Nephron progenitor cell (in vitro differentiated cells): ENCODE measurements around the gene MEIS1.

Source experiments
- DNase-seq: peaks from one replicate; pipeline ENCODE4 v3.0.0; 2021
- H3K27ac Mint-ChIP-seq: 2 replicates; pipeline ENCODE4 v1.8.0; 2021; ENCODE audit warnings: mild to moderate bottlenecking, moderate library complexity, mixed read lengths
- H3K27me3 Mint-ChIP-seq: 2 replicates; pipeline ENCODE4 v1.8.0; 2021; ENCODE audit warnings: mild to moderate bottlenecking, low read depth, mixed read lengths; ENCODE audit not compliant: poor library complexity
- H3K36me3 Mint-ChIP-seq: 2 replicates; pipeline ENCODE4 v1.8.0; 2021; ENCODE audit warnings: low read depth, mixed read lengths
- H3K4me1 Mint-ChIP-seq: 2 replicates; pipeline ENCODE4 v1.8.0; 2021; ENCODE audit warnings: mixed read lengths
- H3K4me3 Mint-ChIP-seq: 2 replicates; pipeline ENCODE4 v1.8.0; 2021; ENCODE audit warnings: mild to moderate bottlenecking, moderate library complexity, mixed read lengths
- H3K9me3 Mint-ChIP-seq: 2 replicates; pipeline ENCODE4 v1.8.0; 2021; ENCODE audit warnings: mild to moderate bottlenecking, moderate library complexity, mixed read lengths
- TF ChIP-seq, protein P1 (sequence below): fragments of 200-600 bp; sonication (generic); IDR thresholded peaks from 2 replicates; pipeline ENCODE4 v1.5.0; 2021; ENCODE audit warnings: antibody characterized with exemption

MEIS1 gene

DNA sequence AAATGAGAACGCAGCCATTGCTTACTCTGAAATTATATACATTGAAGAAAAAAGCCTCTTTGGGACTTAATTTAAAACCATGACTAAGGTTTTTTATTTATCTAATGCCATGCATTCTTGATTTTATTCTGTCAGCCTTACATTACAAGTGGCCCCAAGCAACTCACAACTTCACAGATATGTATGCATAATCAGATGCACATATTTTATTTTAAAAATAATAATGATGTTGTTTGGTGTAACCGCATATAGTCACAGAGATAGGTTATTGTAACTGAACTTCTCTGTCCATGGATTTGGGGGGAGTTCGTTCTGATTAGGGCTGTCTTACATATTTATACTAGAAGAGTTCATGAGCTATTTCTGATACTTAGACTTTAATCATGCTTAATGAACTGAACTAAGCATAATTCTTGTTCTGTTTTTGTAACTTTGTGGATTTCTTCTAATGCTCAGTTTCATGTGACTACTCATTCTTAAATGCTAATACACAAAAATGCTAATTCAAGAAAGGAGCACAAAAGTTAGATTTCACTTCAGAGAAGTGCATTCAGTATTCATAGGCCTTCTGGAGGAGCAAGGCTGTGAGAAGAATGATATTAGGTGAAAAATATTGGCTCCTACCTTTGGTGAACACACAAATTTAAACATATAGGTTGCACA is 26.2 kb downstream of the MEIS1 start:
- no peak overlapping the region for H3K4me3 Mint-ChIP-seq
- peaks cover 92% of the 10 kb centered on the region for H3K36me3 Mint-ChIP-seq
- no peak for DNase-seq
- H3K27me3 Mint-ChIP-seq = no peaks in the 10 kb centered on the region
- peaks cover 75% of the 10 kb centered on the region for H3K4me1 Mint-ChIP-seq
- no peaks in the 10 kb centered on the region for H3K9me3 Mint-ChIP-seq
- H3K27ac Mint-ChIP-seq = no peak overlapping the region
- TF ChIP-seq, protein P1, sequence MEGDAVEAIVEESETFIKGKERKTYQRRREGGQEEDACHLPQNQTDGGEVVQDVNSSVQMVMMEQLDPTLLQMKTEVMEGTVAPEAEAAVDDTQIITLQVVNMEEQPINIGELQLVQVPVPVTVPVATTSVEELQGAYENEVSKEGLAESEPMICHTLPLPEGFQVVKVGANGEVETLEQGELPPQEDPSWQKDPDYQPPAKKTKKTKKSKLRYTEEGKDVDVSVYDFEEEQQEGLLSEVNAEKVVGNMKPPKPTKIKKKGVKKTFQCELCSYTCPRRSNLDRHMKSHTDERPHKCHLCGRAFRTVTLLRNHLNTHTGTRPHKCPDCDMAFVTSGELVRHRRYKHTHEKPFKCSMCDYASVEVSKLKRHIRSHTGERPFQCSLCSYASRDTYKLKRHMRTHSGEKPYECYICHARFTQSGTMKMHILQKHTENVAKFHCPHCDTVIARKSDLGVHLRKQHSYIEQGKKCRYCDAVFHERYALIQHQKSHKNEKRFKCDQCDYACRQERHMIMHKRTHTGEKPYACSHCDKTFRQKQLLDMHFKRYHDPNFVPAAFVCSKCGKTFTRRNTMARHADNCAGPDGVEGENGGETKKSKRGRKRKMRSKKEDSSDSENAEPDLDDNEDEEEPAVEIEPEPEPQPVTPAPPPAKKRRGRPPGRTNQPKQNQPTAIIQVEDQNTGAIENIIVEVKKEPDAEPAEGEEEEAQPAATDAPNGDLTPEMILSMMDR = no peak

DNA sequence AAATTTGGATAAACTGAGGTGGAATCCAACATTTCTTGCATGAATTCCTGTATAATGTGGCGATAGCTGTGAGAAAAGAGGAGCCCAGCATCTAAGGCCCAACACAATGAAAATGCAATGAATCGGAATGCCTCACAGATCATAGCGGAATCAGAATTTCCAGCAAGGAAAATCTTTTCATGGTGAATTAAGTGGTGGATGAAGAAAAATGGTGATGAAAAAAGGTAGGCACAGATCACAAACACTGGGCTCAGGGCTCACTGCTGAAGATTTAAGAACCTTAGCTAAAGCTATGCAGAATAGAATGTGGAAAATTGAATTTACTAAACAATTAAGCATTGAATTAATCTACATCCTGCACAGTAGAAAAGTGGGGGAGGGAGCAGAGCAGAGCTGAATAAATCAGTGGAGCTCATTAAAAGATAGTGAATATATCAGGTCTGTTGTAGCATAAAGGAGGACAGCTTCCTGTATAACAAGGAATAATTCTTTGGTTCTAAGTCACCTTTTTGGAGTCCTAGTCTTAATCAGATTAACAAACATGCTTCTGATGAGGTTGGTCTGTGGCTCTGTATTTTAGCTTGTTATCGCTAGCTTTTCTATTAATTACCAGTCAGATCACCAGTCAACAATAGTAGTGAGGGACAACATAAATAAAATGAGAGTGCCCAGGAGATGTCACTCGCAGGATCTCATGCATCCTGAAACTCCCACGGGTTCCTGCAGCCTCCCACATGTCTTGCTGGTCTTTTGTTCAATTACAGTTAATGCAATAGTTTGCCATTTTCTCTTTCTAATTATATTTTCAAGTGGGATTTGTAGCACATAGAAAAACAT is 27.0 kb downstream of the MEIS1 start:
- H3K4me1 Mint-ChIP-seq = peaks cover 82% of the 10 kb centered on the region
- peak overlapping the region; percentile 76 for H3K27ac Mint-ChIP-seq
- H3K27me3 Mint-ChIP-seq = no peaks in the 10 kb centered on the region
- DNase-seq = no peak
- peak overlapping the region; percentile 44 for H3K4me3 Mint-ChIP-seq
- no peaks in the 10 kb centered on the region for H3K9me3 Mint-ChIP-seq
- TF ChIP-seq, protein P1 = no peak
- H3K36me3 Mint-ChIP-seq = peaks cover 92% of the 10 kb centered on the region

DNA sequence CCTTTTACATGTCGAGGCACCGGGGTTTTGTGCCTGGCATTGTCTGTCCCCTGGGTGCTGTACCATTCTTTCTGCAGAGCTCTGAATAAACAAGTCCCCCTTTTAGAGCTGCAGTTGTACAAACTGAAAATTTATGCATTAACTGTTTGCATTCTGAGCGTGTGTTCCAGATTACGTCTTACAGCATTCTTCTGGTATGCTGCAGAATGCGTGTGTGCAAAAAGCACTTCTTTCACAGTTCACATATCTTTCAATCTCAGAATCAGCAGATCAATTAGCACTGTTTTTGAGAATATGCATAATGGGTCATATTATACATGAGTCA is 27.5 kb downstream of the MEIS1 start:
- DNase-seq = peak; percentile 10
- Mint-ChIP-seq H3K9me3 (no peaks in the 10 kb centered on the region), H3K27me3 (no peaks in the 10 kb centered on the region), H3K36me3 (peaks cover 94% of the 10 kb centered on the region), H3K27ac (peak overlapping the region; percentile 76), H3K4me3 (peak overlapping the region; percentile 44), H3K4me1 (peaks cover 88% of the 10 kb centered on the region)
- TF ChIP-seq, protein P1 = no peak

DNA sequence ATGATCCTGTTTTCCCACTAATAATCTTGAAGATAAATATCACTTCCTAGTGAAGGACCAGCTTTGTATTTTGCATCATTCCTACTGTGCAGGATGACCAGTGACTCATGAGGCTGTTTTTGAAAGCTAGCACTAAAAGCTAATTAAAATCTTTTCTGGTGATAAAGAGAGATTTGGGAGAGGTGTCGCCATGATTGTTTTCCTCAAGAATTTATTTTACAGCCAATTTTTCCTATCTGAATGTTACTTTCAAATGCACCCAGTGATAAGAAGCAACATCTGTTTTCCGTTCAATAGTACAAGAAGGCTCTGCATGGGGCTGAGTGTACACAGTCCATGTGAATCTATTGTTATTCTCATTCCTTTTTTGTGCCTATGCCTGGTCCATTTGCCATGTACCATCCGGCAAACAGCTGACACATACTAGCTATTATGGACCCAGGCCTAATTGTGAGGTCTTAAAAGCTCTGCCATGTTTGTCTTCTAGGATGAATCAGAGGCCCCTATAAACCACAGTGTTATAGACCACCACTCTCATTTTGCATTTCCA is 28.4 kb downstream of the MEIS1 start:
- H3K36me3 Mint-ChIP-seq = peaks cover 94% of the 10 kb centered on the region
- peaks cover 96% of the 10 kb centered on the region for H3K4me1 Mint-ChIP-seq
- H3K27ac Mint-ChIP-seq = peak overlapping the region; percentile 26

DNA sequence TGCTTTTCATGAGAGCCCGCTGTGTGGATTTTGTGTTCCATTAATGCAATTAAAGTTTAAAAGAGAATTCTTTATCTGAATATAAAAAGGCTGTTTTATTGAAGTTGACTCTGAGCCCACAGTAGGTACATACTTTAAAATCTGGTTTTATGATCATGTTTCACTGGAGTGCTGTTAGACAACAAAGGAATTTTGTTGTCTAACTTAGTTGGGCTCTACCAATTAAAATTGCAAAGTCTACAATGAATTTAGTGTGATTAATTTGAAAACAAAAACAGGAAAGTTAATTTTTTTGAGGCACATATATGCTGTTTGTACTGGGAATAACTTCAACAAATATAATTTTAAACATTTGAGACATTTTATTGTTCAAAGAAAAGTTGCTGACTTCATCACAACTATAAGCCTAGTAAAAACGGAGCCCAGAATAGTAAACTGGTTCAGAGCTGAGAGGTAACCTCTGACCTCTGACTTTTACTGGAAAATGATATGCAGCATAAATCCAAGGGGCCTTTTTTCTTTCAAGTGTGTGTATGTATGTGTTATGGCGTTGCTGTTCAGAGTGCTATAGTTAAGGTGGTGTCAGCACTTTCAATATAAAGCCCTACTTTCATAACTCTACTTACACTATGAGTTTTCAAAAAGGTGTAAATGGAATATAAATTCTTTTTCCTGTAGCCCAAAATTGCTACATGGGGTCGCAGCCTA is 30.2 kb downstream of the MEIS1 start:
- H3K4me3 Mint-ChIP-seq = no peak overlapping the region
- peaks cover 98% of the 10 kb centered on the region for H3K4me1 Mint-ChIP-seq
- H3K9me3 Mint-ChIP-seq = no peaks in the 10 kb centered on the region
- peak overlapping the region; percentile 15 for H3K27ac Mint-ChIP-seq
- no peaks in the 10 kb centered on the region for H3K27me3 Mint-ChIP-seq
- DNase-seq = no peak
- peaks cover 88% of the 10 kb centered on the region for H3K36me3 Mint-ChIP-seq
- TF ChIP-seq, protein P1 = no peak

More for the DNA sequence above, 28.4 kb downstream of the MEIS1 start:
- DNase-seq = no peak
- TF ChIP-seq, protein P1 = no peak
- no peak overlapping the region for H3K4me3 Mint-ChIP-seq
- H3K9me3 Mint-ChIP-seq = no peaks in the 10 kb centered on the region
- H3K27me3 Mint-ChIP-seq = no peaks in the 10 kb centered on the region
